Activated naive CD4-positive, alpha-beta T cell treated with anti-CD3 and anti-CD28 coated beads, Interleukin-2, amount 50 U/mL, for 16 hours (primary cell): Measurements from ENCODE around the gene NUDT1.

Source experiments
- DNase-seq: peaks from one replicate; pipeline ENCODE4 v3.0.0-alpha.2; 2020

NUDT1 gene

DNA sequence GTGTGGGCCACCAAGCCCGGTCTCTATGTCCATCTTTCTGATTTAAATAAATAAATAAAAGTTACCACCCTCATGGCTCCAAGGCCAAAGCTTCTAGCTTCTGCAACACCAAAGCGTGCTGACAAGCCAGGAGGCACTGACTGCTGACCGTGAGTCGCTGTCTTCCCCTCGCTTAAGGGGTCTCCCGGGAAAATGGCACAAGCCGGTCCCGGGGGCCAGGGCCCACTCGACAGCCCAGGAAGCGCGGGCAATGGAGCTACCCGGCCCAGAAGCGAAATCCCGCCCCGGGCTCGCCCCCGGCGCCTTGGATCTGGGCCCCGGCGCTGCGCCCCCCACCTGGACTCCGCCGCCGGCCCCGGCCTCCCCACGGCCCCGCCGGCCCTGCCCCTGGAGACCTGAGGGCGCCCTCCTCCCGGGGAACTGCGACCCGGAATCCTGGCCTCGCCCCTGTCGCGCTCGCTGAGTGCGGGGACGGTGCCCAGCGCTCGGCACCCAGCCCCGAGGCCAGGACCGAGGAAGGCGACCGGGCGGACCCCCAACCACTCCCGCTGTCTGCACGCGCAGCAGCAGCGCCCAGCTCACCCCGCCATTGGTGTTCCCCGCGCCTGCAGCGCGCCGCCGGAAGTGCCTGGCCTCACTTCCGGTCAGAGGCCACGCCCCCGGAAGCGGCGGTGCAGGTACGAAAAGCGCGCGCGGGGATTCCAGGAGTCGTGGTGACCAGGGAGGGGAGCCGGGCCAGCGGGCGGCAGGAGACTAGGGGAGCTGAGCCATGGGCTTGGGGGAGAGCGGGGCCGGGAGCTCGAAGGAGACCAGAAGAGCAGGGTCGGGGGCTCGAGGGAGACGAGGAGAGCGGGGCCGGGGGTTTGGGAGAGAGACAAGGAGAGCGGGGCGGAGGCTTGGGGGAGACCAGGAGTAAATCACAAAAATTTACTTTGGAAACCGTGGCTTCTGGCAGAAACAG lies at the start of gene NUDT1, which contains the start of gene MRM2:
TSS of gene NUDT1 (plus strand) at position 647 of the 961 bp plus-strand sequence. CDS start 2,349 bp downstream, outside the sequence.
TSS of gene MRM2 (minus strand) at position 626 of the 961 bp plus-strand sequence. CDS start at position 590, 36 bp downstream.
- DNase-seq, result peak; percentile 71

DNA sequence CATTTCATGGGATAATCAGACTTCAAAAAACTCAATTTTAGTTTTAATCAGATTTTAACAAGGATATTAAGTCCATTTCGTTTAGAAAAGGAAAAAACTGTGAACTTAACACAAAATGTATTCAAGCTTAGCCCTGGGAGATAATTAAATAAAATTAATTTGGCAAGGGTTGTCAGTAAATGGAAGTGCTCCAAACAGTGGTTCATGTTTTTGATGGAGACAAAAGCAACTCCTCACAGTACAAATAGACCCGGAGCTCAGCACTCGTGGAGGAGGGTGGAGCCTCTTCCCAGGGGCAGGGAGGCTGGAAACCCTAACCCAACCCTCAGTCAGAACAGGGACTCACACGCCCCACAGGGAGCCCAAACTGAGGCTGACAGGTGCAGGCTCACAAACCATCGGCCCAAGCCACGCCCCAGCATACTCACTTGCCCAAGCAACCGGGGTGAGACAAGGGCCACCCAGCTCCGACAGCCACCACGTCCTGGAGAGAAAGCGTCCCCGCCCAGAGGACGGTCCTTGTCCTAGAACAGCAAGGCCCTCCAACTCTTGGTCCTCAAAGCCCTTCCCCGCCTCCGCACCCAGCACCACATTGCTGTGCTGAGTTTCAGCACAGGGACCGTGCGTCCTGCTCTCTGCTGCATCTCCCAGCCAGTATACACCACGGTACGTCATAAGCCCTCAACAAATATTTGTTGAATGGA lies 49.0 kb upstream of the NUDT1 start:
- DNase-seq, result no peak

DNA sequence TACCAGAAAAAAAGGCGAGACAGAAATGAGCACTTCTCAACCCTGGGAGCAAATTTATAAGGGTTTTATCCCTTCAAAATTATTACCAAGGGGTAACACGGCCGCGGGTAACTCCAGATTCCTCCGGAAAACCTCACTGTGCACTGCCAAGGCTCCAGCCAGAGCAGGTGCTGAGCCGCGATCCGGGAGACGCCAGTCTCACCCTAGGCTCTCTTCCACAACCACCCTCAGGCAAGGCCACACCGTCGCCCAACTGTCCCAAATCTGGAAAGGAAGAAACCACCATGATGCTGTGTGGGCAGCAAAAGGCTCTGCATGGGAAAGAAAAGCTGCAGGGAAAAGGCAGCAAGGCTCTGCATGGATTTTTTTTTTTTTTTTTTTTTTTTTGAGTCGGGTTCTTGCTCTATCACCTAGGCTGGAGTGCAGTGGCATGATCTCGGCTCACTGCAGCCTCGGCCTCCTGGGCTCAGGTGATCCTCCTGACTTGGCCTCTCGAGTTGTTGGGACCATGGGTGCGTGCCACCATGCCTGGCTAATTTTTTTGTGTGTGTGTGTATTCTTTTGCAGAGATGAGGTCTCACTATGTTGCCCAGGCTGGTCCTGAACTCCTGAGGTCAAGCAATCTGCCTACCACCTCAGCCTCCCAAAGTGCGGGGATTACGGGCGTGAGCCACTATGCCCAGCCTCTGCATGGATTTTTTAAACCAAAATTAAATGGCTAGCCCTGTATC lies 48.3 kb upstream of the NUDT1 start:
- DNase-seq, result no peak

DNA sequence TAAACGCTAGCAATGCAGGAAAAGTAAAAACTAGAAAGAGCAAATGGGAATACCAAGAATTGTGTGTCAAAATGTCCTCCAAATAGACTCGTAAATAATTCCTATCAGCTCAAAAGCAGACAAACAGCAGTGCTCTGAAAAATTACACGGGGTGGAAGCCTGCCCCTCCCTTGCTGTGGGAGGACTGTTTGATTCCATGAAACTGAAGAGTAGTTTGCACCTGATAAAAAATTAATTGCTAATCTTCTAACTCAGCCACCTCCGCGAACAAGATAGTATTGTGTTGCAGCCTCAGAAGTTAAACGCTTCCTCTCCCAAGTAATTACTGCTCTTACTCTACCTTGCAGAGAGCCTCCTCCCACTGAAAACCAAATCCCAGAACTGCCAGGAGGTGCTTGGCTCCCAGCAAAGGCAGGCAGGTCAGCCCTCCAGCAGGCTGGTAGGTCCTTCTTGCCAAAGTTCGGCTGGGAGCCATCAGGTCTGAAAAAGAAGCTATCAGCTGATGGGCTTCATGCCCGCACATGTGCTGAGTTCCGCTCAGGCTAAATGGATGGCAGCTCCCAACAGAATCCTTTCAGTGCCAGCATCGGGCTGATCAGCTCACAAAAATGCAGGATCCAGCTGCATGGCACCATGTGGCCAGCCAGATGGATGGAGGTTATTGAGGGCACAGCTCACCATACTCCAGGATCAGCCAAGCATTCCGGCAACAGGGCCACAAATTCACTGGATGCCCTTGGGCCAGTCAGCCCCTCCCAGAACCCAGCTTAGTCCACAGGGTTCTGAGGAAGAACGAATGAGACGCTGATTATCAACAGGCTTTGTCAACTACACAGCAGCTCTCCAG lies 46.4 kb upstream of the NUDT1 start:
- DNase-seq, result no peak

DNA sequence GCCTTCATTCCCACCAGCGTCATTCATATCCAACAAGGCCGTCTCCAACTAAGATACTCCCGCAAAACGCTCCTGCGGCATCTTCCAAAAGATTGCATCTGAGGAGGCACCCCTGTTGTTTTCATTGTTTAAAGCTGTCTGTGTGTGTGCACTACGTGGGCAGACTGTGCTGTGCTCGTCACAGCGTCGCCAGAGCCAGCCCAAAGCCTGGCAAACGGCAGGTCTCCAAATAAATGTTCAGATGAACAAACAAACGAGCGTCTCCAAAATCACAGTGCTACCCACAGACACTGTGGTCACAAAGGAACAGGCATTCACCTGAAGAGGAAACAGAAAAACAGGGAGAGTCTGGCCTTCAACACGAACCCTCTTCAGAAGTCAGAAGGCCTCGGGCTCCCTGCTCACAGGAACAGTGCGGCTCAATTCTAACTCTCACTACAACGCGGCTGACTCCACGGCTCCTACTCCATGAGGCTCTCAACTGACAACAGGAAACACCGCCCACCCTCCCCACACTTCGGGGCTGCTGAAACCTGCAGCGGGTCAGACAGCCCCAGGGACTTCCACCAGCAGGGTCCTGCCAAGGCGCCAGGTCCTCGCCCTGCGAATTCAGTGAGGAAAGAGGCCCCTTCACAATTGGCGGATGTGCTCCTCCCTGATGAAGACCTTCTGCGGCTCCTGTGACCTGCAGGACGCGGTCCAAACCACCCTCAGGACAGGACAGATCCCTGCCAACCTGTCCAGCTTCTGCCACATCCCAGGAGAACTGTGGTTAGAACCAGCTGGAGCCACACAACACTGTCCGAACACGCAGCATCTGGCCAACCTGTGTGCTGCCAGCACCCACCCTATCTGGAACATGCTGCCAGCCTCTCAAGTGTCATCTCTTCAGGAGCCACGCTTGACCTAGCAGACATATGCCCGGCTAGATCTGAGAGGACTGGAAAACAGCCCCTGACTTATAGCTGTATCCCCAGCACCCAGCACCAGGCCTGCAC lies 45.3 kb upstream of the NUDT1 start:
- DNase-seq, result no peak

DNA sequence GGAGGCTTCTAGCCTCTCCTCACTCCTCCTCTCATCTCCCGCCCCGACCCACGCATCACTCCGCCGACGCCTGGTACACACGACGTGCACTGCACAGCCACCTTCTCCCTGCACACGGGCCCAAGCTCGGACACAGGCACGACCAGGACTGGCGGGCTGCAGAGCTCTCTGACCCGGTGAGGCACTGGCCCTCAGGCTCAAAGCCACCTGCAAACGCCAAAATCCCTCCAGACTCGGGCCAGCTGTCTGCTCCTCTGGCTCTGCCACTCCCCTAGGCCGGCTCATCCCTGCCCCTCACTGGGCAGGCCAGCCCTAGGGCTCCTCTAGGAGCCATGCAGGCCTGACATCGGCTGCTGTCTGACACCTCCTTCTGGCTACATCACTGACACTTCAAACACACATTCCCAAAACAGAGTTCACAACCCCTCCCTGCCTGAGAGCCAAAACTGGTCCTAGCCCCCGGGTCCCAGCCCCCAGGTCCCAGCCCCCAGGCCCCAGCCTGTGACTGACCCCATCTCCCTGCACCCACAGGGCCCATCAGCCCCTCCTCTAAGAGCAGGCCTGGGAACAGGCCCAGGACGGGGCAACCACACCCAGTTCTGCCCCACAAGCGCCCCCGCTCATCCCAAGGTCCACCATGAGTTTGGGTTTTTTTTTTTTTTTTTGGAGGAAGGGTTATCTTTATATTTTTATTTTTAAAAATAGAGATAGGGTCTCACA lies 44.4 kb upstream of the NUDT1 start:
- DNase-seq, result no peak

DNA sequence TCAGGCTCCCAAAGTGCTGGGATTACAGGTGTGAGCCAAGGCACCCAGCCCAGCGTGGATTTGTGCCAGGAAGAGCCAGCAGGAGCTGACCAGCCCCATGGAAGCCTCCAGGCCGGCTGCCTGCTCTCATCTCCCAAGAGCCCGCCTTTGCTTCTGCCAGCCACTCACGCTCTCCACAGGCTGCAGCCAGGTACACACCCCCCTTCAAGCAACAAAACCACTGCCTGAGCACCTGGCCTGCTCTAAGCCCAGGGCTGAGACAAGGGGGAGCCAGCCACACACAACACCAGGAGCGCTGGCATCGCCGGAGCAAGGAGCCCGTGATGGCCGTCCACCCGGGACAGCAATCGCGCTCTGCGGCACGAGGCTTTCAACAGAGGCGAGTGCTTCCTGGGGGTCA lies 43.8 kb upstream of the NUDT1 start:
- DNase-seq, result no peak

DNA sequence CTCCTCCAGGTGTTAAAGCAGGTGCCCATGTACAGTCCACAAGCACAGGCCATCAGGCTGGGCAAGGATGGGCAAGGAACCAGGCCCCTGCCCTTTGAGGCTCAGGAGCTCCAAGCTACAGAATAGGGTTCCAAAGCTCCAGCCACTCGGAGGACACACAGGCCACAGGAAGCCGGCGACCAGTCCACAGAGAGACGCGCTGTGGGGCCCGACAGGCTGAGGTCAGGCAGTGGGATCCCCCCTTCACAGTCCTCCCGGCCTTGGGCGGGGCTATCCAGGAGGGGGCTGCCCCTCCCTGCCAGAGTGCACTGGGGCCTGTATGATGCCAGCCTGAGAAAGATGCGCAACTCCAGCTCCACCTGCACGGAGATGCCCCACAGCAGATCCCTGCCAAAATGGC lies 43.3 kb upstream of the NUDT1 start:
- DNase-seq, result no peak

DNA sequence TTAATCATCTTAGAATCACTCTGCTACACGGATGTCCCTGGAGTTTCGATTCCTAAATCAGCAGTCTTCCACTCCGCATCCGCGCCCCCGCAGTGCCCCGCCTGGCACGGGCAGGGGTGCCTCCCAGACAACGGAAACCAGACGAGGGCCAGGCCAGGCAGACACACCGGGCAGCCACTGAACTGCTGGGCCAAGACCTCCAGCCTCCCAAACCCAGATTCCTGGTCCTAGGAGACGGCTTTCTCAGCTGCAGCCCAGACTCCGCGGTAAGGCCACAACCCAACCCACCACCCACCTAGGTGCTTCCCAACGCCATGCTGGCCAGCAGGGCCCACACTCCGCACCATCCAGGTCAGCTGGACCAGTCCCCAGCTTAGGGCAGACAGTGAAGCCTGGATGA lies 42.5 kb upstream of the NUDT1 start:
- DNase-seq, result no peak

DNA sequence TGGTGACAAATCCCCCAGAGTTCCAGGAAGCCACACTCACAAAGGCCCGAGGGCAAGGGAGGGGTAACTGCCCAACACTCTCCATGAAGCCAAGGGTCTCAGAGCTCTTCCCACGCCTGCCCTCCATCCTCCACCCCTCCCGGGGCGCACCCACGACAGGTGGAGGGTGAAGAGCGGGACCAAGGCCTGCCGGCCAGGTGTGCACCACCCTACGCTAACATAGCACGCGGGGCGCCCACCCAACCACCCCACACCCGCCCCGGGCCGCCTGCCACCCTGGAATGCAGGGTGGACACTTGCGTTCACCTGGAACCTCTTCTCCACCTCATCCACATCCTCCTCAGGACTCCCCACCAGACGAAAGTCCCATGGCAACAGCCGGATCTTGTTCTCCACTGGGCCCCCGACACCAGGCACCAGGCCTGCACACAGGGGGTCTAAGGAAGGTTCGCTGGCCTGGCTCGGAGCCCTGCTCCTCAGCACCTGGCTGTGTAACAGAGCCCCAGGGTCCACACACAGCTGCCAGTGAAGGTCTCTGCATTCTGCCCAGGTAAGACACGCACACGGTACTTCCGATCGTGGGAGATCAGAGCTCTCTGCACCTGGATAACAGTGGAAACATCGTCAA lies 42.0 kb upstream of the NUDT1 start:
- DNase-seq, result no peak

DNA sequence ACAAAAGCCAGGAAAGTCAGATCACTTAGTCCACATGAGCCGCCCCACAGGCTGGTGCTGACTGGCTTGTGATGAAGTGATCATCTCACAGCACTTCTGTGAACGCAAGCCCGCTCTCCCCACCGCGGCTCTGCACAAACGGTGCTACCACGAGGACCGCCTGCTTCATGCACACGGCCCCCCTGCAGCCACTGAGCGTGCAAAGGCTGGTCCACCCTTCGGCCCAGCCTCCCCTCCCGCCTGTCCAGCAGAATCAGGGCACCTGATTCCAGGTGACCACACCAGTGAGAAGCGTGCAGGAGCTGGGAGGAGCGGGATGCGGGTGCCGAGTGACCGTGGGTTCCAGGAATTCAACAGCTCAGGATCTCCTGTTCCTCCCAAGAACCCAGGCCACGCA lies 41.4 kb upstream of the NUDT1 start:
- no peak for DNase-seq

DNA sequence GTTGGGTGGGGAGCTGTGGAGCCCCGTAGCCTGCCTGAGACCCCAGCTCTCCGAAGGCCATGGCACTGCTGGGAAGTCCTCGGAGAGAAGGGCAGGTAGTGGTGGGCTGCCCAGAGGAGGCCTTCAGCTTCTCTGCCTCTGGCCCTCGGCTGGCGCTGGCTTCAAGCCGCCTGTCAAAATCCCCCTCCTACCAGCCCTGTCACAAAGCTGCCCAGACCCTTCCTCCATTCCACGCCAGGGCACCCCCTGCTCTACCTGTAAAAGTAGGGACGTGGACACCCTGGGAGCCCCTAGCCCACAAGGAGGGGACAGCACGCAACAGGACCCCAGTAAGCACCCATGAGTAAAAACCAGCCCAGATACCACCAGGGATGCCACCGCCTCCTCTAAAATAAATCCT lies 40.9 kb upstream of the NUDT1 start:
- DNase-seq, result no peak

DNA sequence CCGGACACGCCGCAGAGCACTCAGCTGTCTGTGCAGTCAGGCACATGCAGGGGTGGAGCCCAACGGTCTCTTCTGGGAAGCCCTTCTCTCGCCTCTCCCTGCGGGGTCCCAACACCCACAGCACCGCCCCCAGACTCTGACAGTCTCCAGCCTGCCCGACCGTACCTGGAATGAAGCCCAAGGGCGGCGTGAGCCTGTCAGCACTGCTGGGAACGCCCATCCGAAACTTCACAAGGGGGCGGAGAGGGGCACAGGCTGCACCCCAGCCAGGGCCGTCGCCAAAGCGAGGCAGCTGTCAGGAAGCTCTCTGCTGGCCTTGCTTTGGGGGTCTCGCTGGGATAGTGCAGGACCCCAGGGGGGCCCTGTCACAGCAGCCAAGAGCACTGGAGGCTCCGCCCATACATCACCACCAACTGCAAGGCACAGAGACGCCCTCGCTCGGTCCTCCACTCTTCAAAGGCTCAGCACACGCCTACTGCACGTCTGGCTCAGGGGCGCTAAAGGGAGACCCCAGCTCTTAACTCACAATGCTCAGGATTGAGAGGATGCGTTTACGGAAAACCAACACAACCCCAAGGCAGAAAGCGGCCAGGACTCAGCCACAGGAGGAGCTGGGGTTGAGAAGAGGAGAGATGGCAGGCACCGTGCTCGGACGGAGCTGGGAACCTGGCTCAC lies 40.2 kb upstream of the NUDT1 start:
- no peak for DNase-seq

DNA sequence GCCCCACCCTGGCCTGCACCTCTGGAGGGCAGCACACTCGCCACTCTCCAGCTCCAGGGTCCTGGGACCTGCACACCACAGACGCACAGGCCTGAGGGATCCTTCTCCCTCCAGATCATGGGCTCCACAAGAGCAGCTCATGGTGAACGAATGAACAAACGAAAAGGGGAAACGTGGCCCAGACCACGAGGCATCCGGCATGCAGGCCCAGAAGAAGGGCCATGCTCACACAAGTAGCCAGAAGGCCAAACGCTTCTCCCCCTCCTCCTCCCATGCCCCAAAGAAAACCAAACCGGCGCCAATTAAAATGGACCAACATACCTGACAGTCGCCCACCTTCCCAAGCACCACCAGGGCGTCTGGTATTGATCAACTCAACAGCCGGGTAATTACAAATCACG lies 39.7 kb upstream of the NUDT1 start:
- DNase-seq, result no peak

DNA sequence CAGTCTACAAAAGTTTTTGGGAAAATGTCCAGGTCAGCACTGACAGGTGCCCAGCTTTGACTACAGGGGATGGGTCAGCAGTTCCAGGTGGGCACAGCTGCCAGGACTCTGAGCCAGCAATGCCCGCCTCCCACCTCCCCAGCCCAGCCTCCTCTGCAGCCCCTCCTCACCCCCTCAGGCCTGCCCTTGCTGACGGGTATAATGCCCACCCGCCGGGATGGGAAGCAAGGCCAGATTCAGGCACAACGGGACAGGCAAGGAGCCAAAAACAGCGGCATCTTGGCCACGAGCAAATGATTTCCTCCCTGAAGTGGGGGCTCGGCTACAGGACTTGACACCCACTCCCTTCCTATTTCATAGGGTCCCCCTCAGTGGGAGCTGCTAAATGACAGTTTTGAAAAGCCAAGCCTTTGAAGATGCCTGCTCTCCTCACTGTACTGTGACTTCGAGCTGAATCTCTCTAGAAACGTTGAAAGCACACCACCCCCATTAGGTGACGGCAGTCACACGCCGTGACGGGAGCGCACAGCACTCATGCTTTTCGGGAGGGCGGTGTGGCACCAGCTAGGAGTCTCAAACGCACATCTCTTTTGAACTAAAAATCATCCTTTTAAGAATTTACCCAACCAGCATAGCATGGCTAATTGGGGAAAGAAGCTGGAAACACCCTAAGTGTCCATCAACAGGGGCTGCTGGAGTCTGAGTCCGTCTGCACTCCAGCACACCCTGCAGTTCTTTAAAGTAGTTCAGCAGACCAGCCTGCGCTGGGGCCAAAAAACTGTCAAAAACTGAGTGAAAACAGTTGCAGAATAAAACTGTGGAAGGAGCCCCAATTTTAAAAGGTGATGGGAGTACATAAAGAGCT lies 38.9 kb upstream of the NUDT1 start:
- no peak for DNase-seq

DNA sequence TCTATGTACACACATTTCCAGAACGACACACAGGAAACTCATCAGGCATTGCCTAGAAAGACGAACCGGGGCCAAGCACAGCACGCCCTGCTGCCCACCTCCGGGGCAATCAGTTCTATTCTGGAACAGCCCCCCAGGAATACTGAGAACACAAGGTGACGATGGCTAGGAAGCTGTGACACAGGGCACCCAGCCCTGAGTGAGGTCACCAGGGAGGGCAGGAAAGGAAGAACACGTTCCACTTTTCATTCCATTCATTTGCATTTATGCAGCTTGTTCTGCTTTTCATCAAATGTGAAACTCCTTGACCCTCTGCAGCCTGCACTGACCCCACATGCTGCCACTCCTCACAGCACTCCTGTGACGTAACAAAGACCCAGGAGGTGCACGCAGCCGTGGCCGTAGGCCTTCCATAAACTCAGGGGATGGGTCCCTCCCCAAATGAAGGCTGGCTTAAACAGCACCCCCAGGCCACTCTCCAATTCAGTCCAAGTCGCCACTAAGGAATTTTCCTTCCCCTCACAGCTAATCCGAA lies 38.2 kb upstream of the NUDT1 start:
- DNase-seq, result no peak

DNA sequence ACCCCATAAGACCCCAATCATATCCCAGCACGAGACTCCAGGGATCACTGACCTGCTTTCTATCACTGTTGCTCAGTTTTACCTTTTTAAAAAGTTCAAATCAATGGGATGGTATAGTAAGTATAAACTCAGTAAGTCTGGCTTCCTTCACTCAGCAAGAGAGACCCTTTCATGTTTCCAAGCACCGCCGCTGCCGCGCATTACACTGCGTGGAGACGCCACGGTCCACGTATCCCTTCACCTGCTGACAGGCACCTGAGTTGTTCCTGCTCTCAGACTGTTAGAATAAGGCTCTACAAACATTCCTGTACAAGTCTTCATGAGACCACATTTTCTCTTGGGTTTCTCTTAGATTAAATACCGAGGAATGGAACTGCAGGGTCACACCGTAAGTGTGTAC lies 37.6 kb upstream of the NUDT1 start:
- DNase-seq, result no peak
